GM20000 (cell line): ENCODE measurements around the gene TMEM51.

ENCODE experiments used
- DNase-seq: peaks from one replicate; pipeline ENCODE4 v3.0.0; 2012; ENCODE audit warnings: low spot score
- CTCF ChIP-seq: IDR thresholded peaks from 2 replicates; pipeline ENCODE4 v1.5.1; 2012; ENCODE audit warnings: mild to moderate bottlenecking, control low read depth; ENCODE audit errors: extremely low read depth, missing control alignments

Gene TMEM51

GRCh38 chr1:15220024-15220392, 66.5 kb downstream of the TMEM51 start:
- no peak for TF ChIP-seq CTCF
- DNase-seq, result no peak

GRCh38 chr1:15220825-15221431, 67.4 kb downstream of the TMEM51 start:
- TF ChIP-seq CTCF, result no peak
- no peak for DNase-seq

GRCh38 chr1:15222653-15223303, 69.2 kb downstream of the TMEM51 start:
- no peak for DNase-seq
- no peak for TF ChIP-seq CTCF

GRCh38 chr1:15224259-15224869, 70.8 kb downstream of the TMEM51 start:
- DNase-seq, result no peak

GRCh38 chr1:15224974-15225373, 71.4 kb downstream of the TMEM51 start:
- no peak for DNase-seq
- TF ChIP-seq CTCF, result no peak

More at GRCh38 chr1:15224259-15224869, 70.8 kb downstream of the TMEM51 start:
- no peak for TF ChIP-seq CTCF

GRCh38 chr1:15225461-15225860, 71.9 kb downstream of the TMEM51 start:
- DNase-seq, result no peak
- no peak for TF ChIP-seq CTCF
